Measurements from ENCODE around the gene ENPP4. TPM values are rescaled to one million over a fixed set of nuclear protein-coding genes. Genes with fewer than 3 reads are reported as not detected.
"Not testable (repeated sequence)": the region's sequence is repeated elsewhere in the genome, so short reads cannot be mapped to it uniquely, and the experiment has no call there.

ENPP4 gene
- total RNA-seq, 1 donor from 2014 or later: 4.9 TPM

- no peak for DNase-seq (ENCODE audit: extremely low read depth, low read depth, low spot score)
These were observed 877 bp downstream of the ENPP4 start for GRCh38 chr6:46130666-46131065.

GRCh38 chr6:46131291-46131690, 1.5 kb downstream of the ENPP4 start:
- DNase-seq (ENCODE audit: extremely low read depth, low read depth, low spot score): not testable (repeated sequence)

- DNase-seq (ENCODE audit: extremely low read depth, low read depth, low spot score): no peak
These were observed 4.4 kb downstream of the ENPP4 start for GRCh38 chr6:46134216-46134615.

- no peak for DNase-seq (ENCODE audit: extremely low read depth, low read depth, low spot score)
These were observed 5.4 kb downstream of the ENPP4 start for GRCh38 chr6:46135176-46135575.

GRCh38 chr6:46136831-46137230, 7.0 kb downstream of the ENPP4 start:
- no peak for DNase-seq (ENCODE audit: extremely low read depth, low read depth, low spot score)

- DNase-seq (ENCODE audit: extremely low read depth, low read depth, low spot score): no peak
These were observed 7.6 kb downstream of the ENPP4 start for GRCh38 chr6:46137387-46137786.

GRCh38 chr6:46138281-46138680, 8.5 kb downstream of the ENPP4 start:
- no peak for DNase-seq (ENCODE audit: extremely low read depth, low read depth, low spot score)

GRCh38 chr6:46144270-46144669, 14.5 kb downstream of the ENPP4 start:
- DNase-seq (ENCODE audit: extremely low read depth, low read depth, low spot score): no peak

GRCh38 chr6:46149066-46149465, 19.3 kb downstream of the ENPP4 start:
- DNase-seq (ENCODE audit: extremely low read depth, low read depth, low spot score): not testable (repeated sequence)

- DNase-seq (ENCODE audit: extremely low read depth, low read depth, low spot score): no peak
These were observed 26.9 kb downstream of the ENPP4 start for GRCh38 chr6:46156701-46157100.

GRCh38 chr6:46159229-46159628, 29.4 kb downstream of the ENPP4 start:
- no peak for DNase-seq (ENCODE audit: extremely low read depth, low read depth, low spot score)

- DNase-seq (ENCODE audit: extremely low read depth, low read depth, low spot score): no peak
These were observed 30.3 kb downstream of the ENPP4 start for GRCh38 chr6:46160102-46160501.

- DNase-seq (ENCODE audit: extremely low read depth, low read depth, low spot score): no peak
These were observed 40.8 kb downstream of the ENPP4 start, which contains the start of gene ENPP5 for GRCh38 chr6:46170357-46171289. ENPP5 (minus strand) TSS chr6:46170980; CDS start chr6:46168262, 2,718 bp downstream.

GRCh38 chr6:46172176-46172575, 42.4 kb downstream of the ENPP4 start:
- DNase-seq (ENCODE audit: extremely low read depth, low read depth, low spot score): no peak

- no peak for DNase-seq (ENCODE audit: extremely low read depth, low read depth, low spot score)
These were observed 45.1 kb downstream of the ENPP4 start for GRCh38 chr6:46174904-46175303.

- no peak for DNase-seq (ENCODE audit: extremely low read depth, low read depth, low spot score)
These were observed 45.7 kb downstream of the ENPP4 start for GRCh38 chr6:46175446-46175845.

- no peak for DNase-seq (ENCODE audit: extremely low read depth, low read depth, low spot score)
These were observed 46.2 kb downstream of the ENPP4 start for GRCh38 chr6:46175976-46176375.

- peak; percentile 10 for DNase-seq (ENCODE audit: extremely low read depth, low read depth, low spot score)
These were observed 54.3 kb downstream of the ENPP4 start for GRCh38 chr6:46184114-46184513.

- DNase-seq (ENCODE audit: extremely low read depth, low read depth, low spot score): no peak
These were observed 56.8 kb downstream of the ENPP4 start for GRCh38 chr6:46186583-46186982.

GRCh38 chr6:46189726-46190125, 59.9 kb downstream of the ENPP4 start:
- DNase-seq (ENCODE audit: extremely low read depth, low read depth, low spot score): no peak

- no peak for DNase-seq (ENCODE audit: extremely low read depth, low read depth, low spot score)
These were observed 61.1 kb downstream of the ENPP4 start for GRCh38 chr6:46190889-46191288.

GRCh38 chr6:46191961-46192360, 62.2 kb downstream of the ENPP4 start:
- DNase-seq (ENCODE audit: extremely low read depth, low read depth, low spot score): no peak
